Right kidney (tissue), 1 donor: Measurements from ENCODE around the gene ZNF804A.
"Not testable (repeated sequence)": the region's sequence is repeated elsewhere in the genome, so short reads cannot be mapped to it uniquely, and the experiment has no call there.

ENCODE experiments used
- DNase-seq: peaks from one replicate; pipeline ENCODE4 v3.0.0-alpha.2; 2016

Gene ZNF804A

GRCh38 chr2:184830531-184830930, 232.2 kb downstream of the ZNF804A start:
- no peak for DNase-seq

GRCh38 chr2:184834699-184835397, 236.5 kb downstream of the ZNF804A start:
- DNase-seq = peak; percentile 1

GRCh38 chr2:184835398-184835715, 237.0 kb downstream of the ZNF804A start:
- DNase-seq = no peak

- DNase-seq = no peak
These were observed 249.0 kb downstream of the ZNF804A start for GRCh38 chr2:184847331-184847730.

GRCh38 chr2:184849516-184849915, 251.2 kb downstream of the ZNF804A start:
- DNase-seq = no peak

GRCh38 chr2:184851576-184851975, 253.2 kb downstream of the ZNF804A start:
- no peak for DNase-seq

GRCh38 chr2:184859187-184859586, 260.9 kb downstream of the ZNF804A start:
- DNase-seq = no peak

- no peak for DNase-seq
These were observed 262.4 kb downstream of the ZNF804A start for GRCh38 chr2:184860744-184861143.

GRCh38 chr2:184875212-184875611, 276.9 kb downstream of the ZNF804A start:
- no peak for DNase-seq

- no peak for DNase-seq
These were observed 277.6 kb downstream of the ZNF804A start for GRCh38 chr2:184875911-184876310.

GRCh38 chr2:184877909-184878308, 279.6 kb downstream of the ZNF804A start:
- no peak for DNase-seq

GRCh38 chr2:184879671-184880070, 281.3 kb downstream of the ZNF804A start:
- DNase-seq = no peak

- not testable (repeated sequence) for DNase-seq
These were observed 288.3 kb downstream of the ZNF804A start for GRCh38 chr2:184886585-184886984.

- no peak for DNase-seq
These were observed 292.0 kb downstream of the ZNF804A start for GRCh38 chr2:184890311-184890710.

- DNase-seq = no peak
These were observed 306.7 kb downstream of the ZNF804A start for GRCh38 chr2:184904991-184905390.

GRCh38 chr2:184906160-184906559, 307.8 kb downstream of the ZNF804A start:
- no peak for DNase-seq

GRCh38 chr2:184906709-184907108, 308.4 kb downstream of the ZNF804A start:
- no peak for DNase-seq

GRCh38 chr2:184908966-184909365, 310.6 kb downstream of the ZNF804A start:
- DNase-seq = no peak

GRCh38 chr2:184920451-184920965, 322.2 kb downstream of the ZNF804A start:
- DNase-seq = no peak

GRCh38 chr2:184921676-184922075, 323.3 kb downstream of the ZNF804A start:
- no peak for DNase-seq

GRCh38 chr2:184923751-184924150, 325.4 kb downstream of the ZNF804A start:
- no peak for DNase-seq

- no peak for DNase-seq
These were observed 328.7 kb downstream of the ZNF804A start for GRCh38 chr2:184927040-184927439.

- no peak for DNase-seq
These were observed 338.4 kb downstream of the ZNF804A start for GRCh38 chr2:184936761-184937160.

- DNase-seq = no peak
These were observed 340.1 kb downstream of the ZNF804A start for GRCh38 chr2:184938221-184938985.
